Measurements from ENCODE around the gene CDKL4. TPM values are rescaled to one million over a fixed set of nuclear protein-coding genes. Genes with fewer than 3 reads are reported as not detected.

Gene CDKL4
- total RNA-seq, 2 donors from 2014 or later = 0.24 TPM; not detected in 1

- Mint-ChIP-seq H3K27me3 (ENCODE audit: insufficient read depth) (no peaks in the 10 kb centered on the region), H3K27ac (no peak overlapping the region), H3K4me3 (no peak overlapping the region), H3K36me3 (ENCODE audit: low read depth) (no peaks in the 10 kb centered on the region), H3K4me1 (peaks cover 20% of the 10 kb centered on the region), H3K9me3 (no peaks in the 10 kb centered on the region)
- TF ChIP-seq, protein P1, sequence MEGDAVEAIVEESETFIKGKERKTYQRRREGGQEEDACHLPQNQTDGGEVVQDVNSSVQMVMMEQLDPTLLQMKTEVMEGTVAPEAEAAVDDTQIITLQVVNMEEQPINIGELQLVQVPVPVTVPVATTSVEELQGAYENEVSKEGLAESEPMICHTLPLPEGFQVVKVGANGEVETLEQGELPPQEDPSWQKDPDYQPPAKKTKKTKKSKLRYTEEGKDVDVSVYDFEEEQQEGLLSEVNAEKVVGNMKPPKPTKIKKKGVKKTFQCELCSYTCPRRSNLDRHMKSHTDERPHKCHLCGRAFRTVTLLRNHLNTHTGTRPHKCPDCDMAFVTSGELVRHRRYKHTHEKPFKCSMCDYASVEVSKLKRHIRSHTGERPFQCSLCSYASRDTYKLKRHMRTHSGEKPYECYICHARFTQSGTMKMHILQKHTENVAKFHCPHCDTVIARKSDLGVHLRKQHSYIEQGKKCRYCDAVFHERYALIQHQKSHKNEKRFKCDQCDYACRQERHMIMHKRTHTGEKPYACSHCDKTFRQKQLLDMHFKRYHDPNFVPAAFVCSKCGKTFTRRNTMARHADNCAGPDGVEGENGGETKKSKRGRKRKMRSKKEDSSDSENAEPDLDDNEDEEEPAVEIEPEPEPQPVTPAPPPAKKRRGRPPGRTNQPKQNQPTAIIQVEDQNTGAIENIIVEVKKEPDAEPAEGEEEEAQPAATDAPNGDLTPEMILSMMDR (conservative IDR thresholded peaks at IDR 0.05) = no peak
- Histone ChIP-seq H3K27me3 (ENCODE audit: control insufficient read depth, insufficient read depth, low read length, poor library complexity, severe bottlenecking) (no peaks in the 10 kb centered on the region), H3K9me3 (ENCODE audit: control insufficient read depth, low read length) (no peaks in the 10 kb centered on the region), H3K27ac (ENCODE audit: low read depth, low read length) (no peak overlapping the region), H3K36me3 (ENCODE audit: control insufficient read depth, insufficient read depth, low read length) (no peaks in the 10 kb centered on the region), H3K9ac (ENCODE audit: extremely low read depth, low read length, poor library complexity, severe bottlenecking) (no peak overlapping the region), H3K4me1 (ENCODE audit: control insufficient read depth, insufficient read depth, low read length) (no peaks in the 10 kb centered on the region), H3K4me3 (ENCODE audit: low read length) (no peak overlapping the region)
- WGBS, 2 experiments (ENCODE audit: insufficient coverage in 1 of 2, insufficient read length in 1 of 2) = 94 to 100% methylated on average over 1 to 2 of the region's 2 CpGs
- no peak for DNase-seq
Measured at GRCh38 chr2:39159283-39159682, 84.5 kb downstream of the CDKL4 start.

DNA sequence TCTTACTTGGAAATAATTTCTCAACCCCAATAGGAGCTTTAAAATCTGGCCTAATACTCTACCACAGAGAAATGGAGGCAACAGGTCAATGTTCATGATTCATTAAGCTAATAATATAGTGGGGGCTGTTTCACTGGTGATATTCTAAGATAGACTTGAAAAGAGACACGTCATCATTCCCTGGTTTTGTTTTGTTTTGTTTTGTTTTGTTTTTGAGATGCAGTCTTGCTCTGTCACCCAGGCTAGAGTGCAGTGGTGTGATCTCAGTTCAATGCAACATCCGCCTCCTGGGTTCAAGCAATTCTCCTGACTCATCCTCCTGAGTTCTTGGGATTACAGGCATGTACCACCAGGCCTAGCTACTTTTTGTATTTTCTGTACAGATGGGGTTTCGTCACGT, 85.4 kb downstream of the CDKL4 start:
- no peak overlapping the region for H3K4me3 ChIP-seq (ENCODE audit: low read length)
- WGBS, 2 experiments (ENCODE audit: insufficient coverage in 1 of 2, insufficient read length in 1 of 2) = 92% methylated on average over 4 of the region's 4 CpGs
- H3K9me3 Mint-ChIP-seq = no peaks in the 10 kb centered on the region

GRCh38 chr2:39156846-39157245, 86.9 kb downstream of the CDKL4 start:
- WGBS, 2 experiments (ENCODE audit: insufficient coverage in 1 of 2, insufficient read length in 1 of 2) = 92 to 97% methylated on average over 4 to 6 of the region's 6 CpGs
- no peaks in the 10 kb centered on the region for H3K4me1 ChIP-seq (ENCODE audit: control insufficient read depth, insufficient read depth, low read length)
- no peaks in the 10 kb centered on the region for H3K36me3 Mint-ChIP-seq (ENCODE audit: low read depth)
- H3K36me3 ChIP-seq (ENCODE audit: control insufficient read depth, insufficient read depth, low read length) = no peaks in the 10 kb centered on the region
- no peaks in the 10 kb centered on the region for H3K9me3 ChIP-seq (ENCODE audit: control insufficient read depth, low read length)
- H3K27me3 Mint-ChIP-seq (ENCODE audit: insufficient read depth) = no peaks in the 10 kb centered on the region
- H3K27ac ChIP-seq (ENCODE audit: low read depth, low read length) = no peak overlapping the region
- H3K9me3 Mint-ChIP-seq = no peaks in the 10 kb centered on the region
- no peaks in the 10 kb centered on the region for H3K27me3 ChIP-seq (ENCODE audit: control insufficient read depth, insufficient read depth, low read length, poor library complexity, severe bottlenecking)
- no peak overlapping the region for H3K4me3 ChIP-seq (ENCODE audit: low read length)
- no peak overlapping the region for H3K4me3 Mint-ChIP-seq
- H3K4me1 Mint-ChIP-seq = peaks cover 13% of the 10 kb centered on the region
- no peak for DNase-seq
- TF ChIP-seq, protein P1 (conservative IDR thresholded peaks at IDR 0.05) = no peak
- H3K27ac Mint-ChIP-seq = no peak overlapping the region
- no peak overlapping the region for H3K9ac ChIP-seq (ENCODE audit: extremely low read depth, low read length, poor library complexity, severe bottlenecking)

More for the DNA sequence above, 85.4 kb downstream of the CDKL4 start:
- Histone ChIP-seq H3K36me3 (ENCODE audit: control insufficient read depth, insufficient read depth, low read length) (no peaks in the 10 kb centered on the region), H3K27ac (ENCODE audit: low read depth, low read length) (no peak overlapping the region), H3K4me1 (ENCODE audit: control insufficient read depth, insufficient read depth, low read length) (no peaks in the 10 kb centered on the region), H3K27me3 (ENCODE audit: control insufficient read depth, insufficient read depth, low read length, poor library complexity, severe bottlenecking) (no peaks in the 10 kb centered on the region), H3K9ac (ENCODE audit: extremely low read depth, low read length, poor library complexity, severe bottlenecking) (no peak overlapping the region), H3K9me3 (ENCODE audit: control insufficient read depth, low read length) (no peaks in the 10 kb centered on the region)
- TF ChIP-seq, protein P1 (conservative IDR thresholded peaks at IDR 0.05) = no peak
- no peak for DNase-seq
- peaks cover 20% of the 10 kb centered on the region for H3K4me1 Mint-ChIP-seq
- no peak overlapping the region for H3K4me3 Mint-ChIP-seq
- H3K36me3 Mint-ChIP-seq (ENCODE audit: low read depth) = no peaks in the 10 kb centered on the region
- H3K27me3 Mint-ChIP-seq (ENCODE audit: insufficient read depth) = no peaks in the 10 kb centered on the region
- H3K27ac Mint-ChIP-seq = no peak overlapping the region
